Central memory CD8-positive, alpha-beta T cell (primary cell): ENCODE data around the gene MORN1.
"Not testable (repeated sequence)": the region's sequence is repeated elsewhere in the genome, so short reads cannot be mapped to it uniquely, and the experiment has no call there.

Source experiments
- ATAC-seq: fragments of 150-1000 bp; cut with Tn5 transposase; replicated peaks from 2 replicates; pipeline ENCODE4 v1.10.0; 2022; ENCODE audit warnings: mild to moderate bottlenecking, moderate FRiP score, moderate number of reproducible peaks; ENCODE audit not compliant: poor library complexity, severe bottlenecking; ENCODE audit errors: extremely low read depth
- DNase-seq, 2 donors: peaks; one replicate each; pipeline ENCODE4 v3.0.0; 2021; ENCODE audit warnings: low spot score in 2 of 2
- H3K27ac Mint-ChIP-seq: one replicate; pipeline ENCODE4 v1.8.0; 2022; ENCODE audit warnings: low read depth, mild to moderate bottlenecking, moderate library complexity, mixed read lengths
- H3K27me3 Mint-ChIP-seq: one replicate; pipeline ENCODE4 v1.8.0; 2022; ENCODE audit warnings: mixed read lengths
- H3K36me3 Mint-ChIP-seq: one replicate; pipeline ENCODE4 v1.8.0; 2022; ENCODE audit warnings: mild to moderate bottlenecking, moderate library complexity, mixed read lengths; ENCODE audit not compliant: insufficient read depth
- H3K4me1 Mint-ChIP-seq: one replicate; pipeline ENCODE4 v1.8.0; 2022; ENCODE audit warnings: mixed read lengths
- H3K4me3 Mint-ChIP-seq: one replicate; pipeline ENCODE4 v1.8.0; 2022; ENCODE audit warnings: mild to moderate bottlenecking, moderate library complexity, mixed read lengths
- H3K9me3 Mint-ChIP-seq: one replicate; pipeline ENCODE4 v1.8.0; 2022; ENCODE audit warnings: mixed read lengths

Gene MORN1

GRCh38 chr1:2334883-2335534 lies 56.3 kb downstream of the MORN1 start:
- H3K27ac Mint-ChIP-seq: no peak overlapping the region
- H3K4me1 Mint-ChIP-seq: no peaks in the 10 kb centered on the region
- H3K4me3 Mint-ChIP-seq: no peak overlapping the region
- no peaks in the 10 kb centered on the region for H3K36me3 Mint-ChIP-seq
- no peak for DNase-seq
- ATAC-seq: no peak
- no peaks in the 10 kb centered on the region for H3K27me3 Mint-ChIP-seq
- no peaks in the 10 kb centered on the region for H3K9me3 Mint-ChIP-seq

GRCh38 chr1:2334366-2334765 lies 57.0 kb downstream of the MORN1 start:
- Mint-ChIP-seq H3K9me3 (no peaks in the 10 kb centered on the region), H3K4me1 (no peaks in the 10 kb centered on the region), H3K4me3 (no peak overlapping the region), H3K27me3 (no peaks in the 10 kb centered on the region), H3K27ac (no peak overlapping the region), H3K36me3 (no peaks in the 10 kb centered on the region)
- DNase-seq (no peak), ATAC-seq (no peak)

- not testable (repeated sequence) for H3K4me3 Mint-ChIP-seq, H3K9me3 Mint-ChIP-seq, H3K4me1 Mint-ChIP-seq, ATAC-seq, H3K36me3 Mint-ChIP-seq, H3K27ac Mint-ChIP-seq, DNase-seq
- peaks cover 12% of the 10 kb centered on the region for H3K27me3 Mint-ChIP-seq
These were observed 59.8 kb downstream of the MORN1 start for GRCh38 chr1:2331580-2331979.

- H3K4me1 Mint-ChIP-seq: peaks cover 6% of the 10 kb centered on the region
- H3K4me3 Mint-ChIP-seq: no peak overlapping the region
- H3K27me3 Mint-ChIP-seq: peaks cover 13% of the 10 kb centered on the region
- H3K9me3 Mint-ChIP-seq: no peaks in the 10 kb centered on the region
- DNase-seq (no peak), ATAC-seq (no peak)
- H3K36me3 Mint-ChIP-seq: no peaks in the 10 kb centered on the region
- no peak overlapping the region for H3K27ac Mint-ChIP-seq
These were observed 60.2 kb downstream of the MORN1 start for GRCh38 chr1:2331200-2331544.

GRCh38 chr1:2330519-2331199 lies 60.7 kb downstream of the MORN1 start:
- H3K4me3 Mint-ChIP-seq: no peak overlapping the region
- ATAC-seq: no peak
- peaks cover 6% of the 10 kb centered on the region for H3K4me1 Mint-ChIP-seq
- peaks cover 13% of the 10 kb centered on the region for H3K27me3 Mint-ChIP-seq
- H3K36me3 Mint-ChIP-seq: no peaks in the 10 kb centered on the region
- no peak for DNase-seq
- no peaks in the 10 kb centered on the region for H3K9me3 Mint-ChIP-seq
- H3K27ac Mint-ChIP-seq: no peak overlapping the region

- Mint-ChIP-seq H3K27ac (no peak overlapping the region), H3K36me3 (no peaks in the 10 kb centered on the region), H3K4me3 (no peak overlapping the region), H3K4me1 (peaks cover 9% of the 10 kb centered on the region), H3K9me3 (no peaks in the 10 kb centered on the region), H3K27me3 (peaks cover 13% of the 10 kb centered on the region)
- DNase-seq (no peak), ATAC-seq (no peak)
These were observed 61.3 kb downstream of the MORN1 start for GRCh38 chr1:2330035-2330434.

- no peak overlapping the region for H3K27ac Mint-ChIP-seq
- H3K27me3 Mint-ChIP-seq: peaks cover 13% of the 10 kb centered on the region
- no peak overlapping the region for H3K4me3 Mint-ChIP-seq
- ATAC-seq: no peak
- no peaks in the 10 kb centered on the region for H3K36me3 Mint-ChIP-seq
- no peak for DNase-seq
- peaks cover 11% of the 10 kb centered on the region for H3K4me1 Mint-ChIP-seq
- no peaks in the 10 kb centered on the region for H3K9me3 Mint-ChIP-seq
These were observed 62.5 kb downstream of the MORN1 start for GRCh38 chr1:2328676-2329455.

- H3K36me3 Mint-ChIP-seq: no peaks in the 10 kb centered on the region
- ATAC-seq: no peak
- no peak for DNase-seq
- H3K4me3 Mint-ChIP-seq: no peak overlapping the region
- peaks cover 13% of the 10 kb centered on the region for H3K27me3 Mint-ChIP-seq
- H3K27ac Mint-ChIP-seq: no peak overlapping the region
- H3K4me1 Mint-ChIP-seq: peaks cover 11% of the 10 kb centered on the region
- H3K9me3 Mint-ChIP-seq: no peaks in the 10 kb centered on the region
These were observed 63.5 kb downstream of the MORN1 start for GRCh38 chr1:2327841-2328240.

- Mint-ChIP-seq H3K27ac (peak overlapping the region; percentile 70), H3K4me1 (peaks cover 11% of the 10 kb centered on the region), H3K27me3 (peaks cover 13% of the 10 kb centered on the region)
- ATAC-seq, DNase-seq, H3K9me3 Mint-ChIP-seq, H3K36me3 Mint-ChIP-seq, H3K4me3 Mint-ChIP-seq: not testable (repeated sequence)
These were observed 64.2 kb downstream of the MORN1 start for GRCh38 chr1:2327162-2327561.

GRCh38 chr1:2326524-2326923 lies 64.8 kb downstream of the MORN1 start:
- Mint-ChIP-seq H3K36me3 (no peaks in the 10 kb centered on the region), H3K4me3 (no peak overlapping the region), H3K9me3 (no peaks in the 10 kb centered on the region), H3K4me1 (peaks cover 11% of the 10 kb centered on the region), H3K27me3 (peaks cover 13% of the 10 kb centered on the region), H3K27ac (no peak overlapping the region)
- no peak for ATAC-seq
- no peak for DNase-seq

- Mint-ChIP-seq H3K4me1 (peaks cover 11% of the 10 kb centered on the region), H3K27ac (peak overlapping the region; percentile 95), H3K36me3 (no peaks in the 10 kb centered on the region), H3K9me3 (no peaks in the 10 kb centered on the region), H3K27me3 (peaks cover 13% of the 10 kb centered on the region), H3K4me3 (no peak overlapping the region)
- no peak for DNase-seq
- ATAC-seq: no peak
These were observed 66.6 kb downstream of the MORN1 start for GRCh38 chr1:2324553-2325366.

GRCh38 chr1:2323451-2323974 lies 67.8 kb downstream of the MORN1 start:
- Mint-ChIP-seq H3K9me3 (no peaks in the 10 kb centered on the region), H3K4me1 (peaks cover 11% of the 10 kb centered on the region), H3K27me3 (peaks cover 13% of the 10 kb centered on the region), H3K27ac (no peak overlapping the region), H3K4me3 (no peak overlapping the region), H3K36me3 (no peaks in the 10 kb centered on the region)
- ATAC-seq (no peak), DNase-seq (no peak)
